HepG2 (cell line): ENCODE measurements around the gene GEMIN2. TPM values are rescaled to one million over a fixed set of nuclear protein-coding genes. Genes with fewer than 3 reads are reported as not detected.
A peak's percentile ranks its signal among the peaks of the same experiment; 100 is the strongest.

ENCODE experiments used
- CBX2 ChIP-seq, 2 experiments: fragments of 200-600 bp in 1 of 2; sonication (generic); formaldehyde crosslinking in 1 of 2; IDR thresholded peaks; 2 replicates each; pipeline versions ENCODE4 v1.7.0 to v1.8.1; 2018 to 2022; ENCODE audit warnings: low read depth in 2 of 2, low read length in 1 of 2, mild to moderate bottlenecking in 1 of 2, missing genetic modification reagents in 1 of 2
- ERF ChIP-seq: IDR thresholded peaks from 2 replicates; pipeline ENCODE4 v1.6.1; 2018; ENCODE audit warnings: missing biosample characterization, missing genetic modification reagents
- HNF4G ChIP-seq, 2 experiments: sonication (generic) in 1 of 2; formaldehyde crosslinking in 1 of 2; IDR thresholded peaks; 2 replicates each; pipeline versions ENCODE4 v1.4.0 to v1.6.1; 2011 to 2020; ENCODE audit warnings: borderline replicate concordance in 2 of 2, low read depth in 2 of 2, mild to moderate bottlenecking in 2 of 2, low read length in 1 of 2, missing genetic modification reagents in 1 of 2, moderate library complexity in 1 of 2
- MATR3 ChIP-seq: sonication (generic); formaldehyde crosslinking; IDR thresholded peaks from 2 replicates; pipeline ENCODE4 v1.4.0; 2020; ENCODE audit warnings: missing genetic modification reagents
- POGZ ChIP-seq: sonication (generic); formaldehyde crosslinking; IDR thresholded peaks from 2 replicates; pipeline ENCODE4 v1.4.0; 2020; ENCODE audit warnings: mild to moderate bottlenecking, missing genetic modification reagents
- RARA ChIP-seq: IDR thresholded peaks from 2 replicates; pipeline ENCODE4 v1.6.1; 2016; ENCODE audit warnings: missing genetic modification reagents, missing compliant biosample characterization
- SNAPC4 ChIP-seq: sonication (generic); formaldehyde crosslinking; IDR thresholded peaks from 2 replicates; pipeline ENCODE4 v1.4.0; 2020; ENCODE audit warnings: mild to moderate bottlenecking, missing genetic modification reagents
- SP5 ChIP-seq: IDR thresholded peaks from 2 replicates; pipeline ENCODE4 v1.6.1; 2016; ENCODE audit warnings: low read depth, borderline replicate concordance
- ZNF160 ChIP-seq: sonication (generic); formaldehyde crosslinking; IDR thresholded peaks from 2 replicates; pipeline ENCODE4 v1.8.0; 2022; ENCODE audit warnings: mild to moderate bottlenecking, inconsistent platforms, missing genetic modification reagents
- ZNF572 ChIP-seq: sonication (generic); formaldehyde crosslinking; IDR thresholded peaks from 2 replicates; pipeline ENCODE4 v1.5.1; 2020; ENCODE audit warnings: mild to moderate bottlenecking, missing genetic modification reagents
- ZNF768 ChIP-seq: sonication (generic); formaldehyde crosslinking; IDR thresholded peaks from 2 replicates; pipeline ENCODE4 v1.4.0; 2020; ENCODE audit warnings: missing genetic modification reagents
- ZNF83 ChIP-seq: sonication (generic); formaldehyde crosslinking; IDR thresholded peaks from 2 replicates; pipeline ENCODE4 v1.4.0; 2020; ENCODE audit warnings: missing genetic modification reagents, mild to moderate bottlenecking, borderline replicate concordance
- ZZZ3 ChIP-seq: sonication (generic); formaldehyde crosslinking; IDR thresholded peaks from 2 replicates; pipeline ENCODE4 v1.4.0; 2020; ENCODE audit warnings: missing genetic modification reagents, mild to moderate bottlenecking, borderline replicate concordance
- polyA plus RNA-seq, 8 experiments: library from polyadenylated mRNA; depleted of rRNA in 3 of 8; stranded (reverse) in 7 of 8; unstranded in 1 of 8; fragments of >200 nt; fragmentation: Illumina TruSeq in 4 of 8; extraction: Trizol in 4 of 8; gene quantifications; 2 replicates each; pipeline versions ENCODE4 v1.2.1 to v1.2.3, GENCODE V29; 2011 to 2016; ENCODE audit warnings: low read depth in 4 of 8, missing spikeins in 1 of 8, mixed read lengths in 1 of 8; ENCODE audit not compliant: insufficient read depth in 1 of 8
- total RNA-seq, 5 experiments: library from RNA; depleted of rRNA; stranded (reverse); fragments of >200 nt; fragmentation: Illumina TruSeq; extraction: Trizol; gene quantifications; 2 replicates each; pipeline ENCODE4 v1.2.3, GENCODE V29; 2016; ENCODE audit warnings: low read depth in 1 of 5
- TF ChIP-seq, protein P1 (sequence below): sonication (generic); formaldehyde crosslinking; IDR thresholded peaks from 2 replicates; pipeline ENCODE4 v1.4.0; 2020; ENCODE audit warnings: missing genetic modification reagents

GEMIN2 gene
- total and polyA plus RNA-seq, 2 of the 13 experiments (the other 11 are each of a cell fraction or from before 2014, with no cell fraction given), result 54.8 to 110 TPM

DNA sequence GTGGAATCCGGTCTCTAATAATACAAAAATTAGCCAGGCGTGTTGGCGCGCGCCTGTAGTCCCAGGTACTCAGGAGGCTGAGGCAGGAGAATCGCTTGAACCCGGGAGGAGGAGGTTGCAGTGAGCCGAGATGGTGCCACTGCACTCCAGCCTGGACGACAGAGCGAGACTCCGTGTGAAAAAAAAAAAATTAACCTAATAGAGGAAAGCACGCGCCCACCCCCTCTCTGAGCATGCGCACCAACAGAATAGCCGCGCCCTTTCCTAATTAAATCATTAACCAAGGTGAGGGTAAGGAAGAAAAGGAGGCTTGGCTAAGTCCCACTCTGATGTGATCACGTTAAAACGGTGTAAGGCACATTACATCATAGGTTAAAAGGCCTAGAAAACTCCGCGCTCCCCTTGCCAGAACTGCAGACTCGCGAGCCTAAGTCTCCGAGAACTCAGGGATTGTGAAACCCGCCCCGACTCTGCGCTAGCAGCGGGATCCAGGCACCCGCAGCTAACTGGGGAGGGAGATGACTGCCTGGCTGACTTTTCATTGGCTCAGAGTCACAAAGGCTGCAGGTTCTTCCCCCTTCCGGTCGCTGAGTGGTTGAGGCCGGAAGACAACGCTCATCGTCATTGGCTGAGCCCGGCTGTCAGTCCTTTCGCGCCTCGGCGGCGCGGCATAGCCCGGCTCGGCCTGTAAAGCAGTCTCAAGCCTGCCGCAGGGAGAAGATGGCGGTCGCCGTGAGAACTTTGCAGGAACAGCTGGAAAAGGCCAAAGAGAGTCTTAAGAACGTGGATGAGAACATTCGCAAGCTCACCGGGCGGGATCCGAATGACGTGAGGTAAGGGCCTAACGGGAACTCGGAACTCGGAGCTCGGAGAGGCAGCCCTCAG, 60.7 kb downstream of the GEMIN2 start, which contains the start of gene PNN (continued):
- TF ChIP-seq, protein P1, sequence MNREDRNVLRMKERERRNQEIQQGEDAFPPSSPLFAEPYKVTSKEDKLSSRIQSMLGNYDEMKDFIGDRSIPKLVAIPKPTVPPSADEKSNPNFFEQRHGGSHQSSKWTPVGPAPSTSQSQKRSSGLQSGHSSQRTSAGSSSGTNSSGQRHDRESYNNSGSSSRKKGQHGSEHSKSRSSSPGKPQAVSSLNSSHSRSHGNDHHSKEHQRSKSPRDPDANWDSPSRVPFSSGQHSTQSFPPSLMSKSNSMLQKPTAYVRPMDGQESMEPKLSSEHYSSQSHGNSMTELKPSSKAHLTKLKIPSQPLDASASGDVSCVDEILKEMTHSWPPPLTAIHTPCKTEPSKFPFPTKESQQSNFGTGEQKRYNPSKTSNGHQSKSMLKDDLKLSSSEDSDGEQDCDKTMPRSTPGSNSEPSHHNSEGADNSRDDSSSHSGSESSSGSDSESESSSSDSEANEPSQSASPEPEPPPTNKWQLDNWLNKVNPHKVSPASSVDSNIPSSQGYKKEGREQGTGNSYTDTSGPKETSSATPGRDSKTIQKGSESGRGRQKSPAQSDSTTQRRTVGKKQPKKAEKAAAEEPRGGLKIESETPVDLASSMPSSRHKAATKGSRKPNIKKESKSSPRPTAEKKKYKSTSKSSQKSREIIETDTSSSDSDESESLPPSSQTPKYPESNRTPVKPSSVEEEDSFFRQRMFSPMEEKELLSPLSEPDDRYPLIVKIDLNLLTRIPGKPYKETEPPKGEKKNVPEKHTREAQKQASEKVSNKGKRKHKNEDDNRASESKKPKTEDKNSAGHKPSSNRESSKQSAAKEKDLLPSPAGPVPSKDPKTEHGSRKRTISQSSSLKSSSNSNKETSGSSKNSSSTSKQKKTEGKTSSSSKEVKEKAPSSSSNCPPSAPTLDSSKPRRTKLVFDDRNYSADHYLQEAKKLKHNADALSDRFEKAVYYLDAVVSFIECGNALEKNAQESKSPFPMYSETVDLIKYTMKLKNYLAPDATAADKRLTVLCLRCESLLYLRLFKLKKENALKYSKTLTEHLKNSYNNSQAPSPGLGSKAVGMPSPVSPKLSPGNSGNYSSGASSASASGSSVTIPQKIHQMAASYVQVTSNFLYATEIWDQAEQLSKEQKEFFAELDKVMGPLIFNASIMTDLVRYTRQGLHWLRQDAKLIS (CRISPR knock-in tag), result peak; percentile 98
- TF ChIP-seq SNAPC4 (CRISPR knock-in tag), result peak; percentile 89
- peak; percentile 23 for TF ChIP-seq RARA (CRISPR knock-in tag)
- TF ChIP-seq ZZZ3, result peak; percentile 99
- TF ChIP-seq HNF4G (IDR thresholded peaks at IDR 0.05; ENCODE audit: borderline replicate concordance, low read depth, low read length), result peak; percentile 42
- no peak; the same call in 1 of the 2 replicates for TF ChIP-seq HNF4G (CRISPR knock-in tag; IDR thresholded peaks at IDR 0.05; ENCODE audit: borderline replicate concordance, low read depth)
- TF ChIP-seq MATR3 (CRISPR knock-in tag), result no peak; the same call in 1 of the 2 replicates
- peak; percentile 85 for TF ChIP-seq ZNF160
- TF ChIP-seq ZNF83, result no peak; the same call in 1 of the 2 replicates
- peak; percentile 96 for TF ChIP-seq ERF
- TF ChIP-seq ZNF768 (CRISPR knock-in tag), result peak; percentile 59; the same call in 1 of the 2 replicates
- TF ChIP-seq POGZ, result peak; percentile 98
- peak; percentile 96 for TF ChIP-seq ZNF572 (CRISPR knock-in tag)
- 0 out of 2 replicates have a peak, but pooled peaks have one; percentile 46 for TF ChIP-seq CBX2 (IDR thresholded peaks at IDR 0.05; ENCODE audit: low read depth, low read length)
- peak; percentile 43; the same call in 1 of the 2 replicates for TF ChIP-seq CBX2 (CRISPR knock-in tag; IDR thresholded peaks at IDR 0.05; ENCODE audit: low read depth)
- TF ChIP-seq SP5, result no peak; the same call in 1 of the 2 replicates
